IMR-90 (cell line): ENCODE data around the gene MTPN. TPM values are rescaled to one million over a fixed set of nuclear protein-coding genes. Genes with fewer than 3 reads are reported as not detected.

Experiments used
- ATAC-seq: fragments of 200-7000 bp; cut with Tn5 transposase; 2 replicates; pipeline ENCODE4 v1.9.1; 2020; ENCODE audit warnings: low read depth, mild to moderate bottlenecking, moderate library complexity
- BruUV-seq: library from RNA; stranded (reverse); fragments of 400-500 nt; replicated peaks from 2 replicates; lab custom pipeline; 2021; lab: Mats Ljungman, UMichigan
- CTCF ChIA-PET: fragments of 300-600 bp; formaldehyde crosslinking; extraction: SDS; loops from one replicate; lab custom pipeline; 2021; ENCODE audit warnings: antibody characterized with exemption; lab: Yijun Ruan, JAX
- POLR2A ChIA-PET: fragments of 300-600 bp; sonication (Branson Sonifier 250); formaldehyde crosslinking; loops from one replicate; lab custom pipeline; 2022; ENCODE audit warnings: antibody characterized with exemption; ENCODE audit not compliant: unreplicated experiment; lab: Charles Lee
- DNase-seq: peaks from one replicate; pipeline ENCODE4 v3.0.0; 2013
- H2AFZ ChIP-seq: replicated peaks from 2 replicates; pipeline ENCODE3; 2013; ENCODE audit warnings: low read length, mild to moderate bottlenecking; ENCODE audit not compliant: poor library complexity
- H2AK5ac ChIP-seq: 2 replicates; pipeline ENCODE4 v1.6.1; 2013; ENCODE audit warnings: low read depth, low read length, inconsistent platforms
- H2AK9ac ChIP-seq: replicated peaks from 2 replicates; pipeline ENCODE3; 2013; ENCODE audit warnings: mild to moderate bottlenecking, low read depth, low read length, moderate library complexity; ENCODE audit not compliant: poor library complexity
- H2BK120ac ChIP-seq: 2 replicates; pipeline ENCODE4 v1.6.1; 2013; ENCODE audit warnings: low read depth, low read length, inconsistent platforms
- H2BK15ac ChIP-seq: 3 replicates; pipeline ENCODE4 v1.6.1; 2013; ENCODE audit warnings: low read depth, low read length, inconsistent platforms
- H2BK20ac ChIP-seq: 2 replicates; pipeline ENCODE4 v1.6.1; 2013; ENCODE audit warnings: low read depth, mild to moderate bottlenecking, inconsistent platforms, low read length, moderate library complexity
- H2BK5ac ChIP-seq: 2 replicates; pipeline ENCODE4 v1.6.1; 2013; ENCODE audit warnings: mild to moderate bottlenecking, low read depth, low read length, inconsistent platforms; ENCODE audit not compliant: poor library complexity, severe bottlenecking
- H3K14ac ChIP-seq: replicated peaks from 2 replicates; pipeline ENCODE4 v1.6.1; 2013; ENCODE audit warnings: low read depth, low read length, inconsistent platforms
- H3K18ac ChIP-seq: 2 replicates; pipeline ENCODE4 v1.6.1; 2013; ENCODE audit warnings: low read depth, low read length, control low read depth
- H3K23ac ChIP-seq: 2 replicates; pipeline ENCODE4 v1.6.1; 2013; ENCODE audit warnings: low read depth, low read length, inconsistent platforms
- H3K27ac ChIP-seq: 2 replicates; pipeline ENCODE4 v1.5.1; 2013; ENCODE audit warnings: mild to moderate bottlenecking, control low read depth, low read length; ENCODE audit not compliant: insufficient read depth
- H3K27me3 ChIP-seq: 2 replicates; pipeline ENCODE4 v1.6.1; 2013; ENCODE audit warnings: low read length; ENCODE audit not compliant: control insufficient read depth, insufficient read depth
- H3K36me3 ChIP-seq: 2 replicates; pipeline ENCODE4 v1.6.1; 2013; ENCODE audit warnings: low read length, mixed read lengths; ENCODE audit not compliant: control insufficient read depth, insufficient read depth
- H3K4ac ChIP-seq: 2 replicates; pipeline ENCODE4 v1.6.1; 2013; ENCODE audit warnings: low read depth, low read length, inconsistent platforms
- H3K4me1 ChIP-seq: 2 replicates; pipeline ENCODE4 v1.6.1; 2013; ENCODE audit warnings: low read length, mixed read lengths; ENCODE audit not compliant: control insufficient read depth, insufficient read depth
- H3K4me2 ChIP-seq: 2 replicates; pipeline ENCODE4 v1.6.1; 2013; ENCODE audit warnings: low read depth, mild to moderate bottlenecking, control low read depth, low read length, moderate library complexity
- H3K4me3 ChIP-seq: 2 replicates; pipeline ENCODE4 v1.5.1; 2013; ENCODE audit warnings: low read depth, mild to moderate bottlenecking, control low read depth, low read length, moderate library complexity; ENCODE audit not compliant: insufficient read depth
- H3K56ac ChIP-seq: 2 replicates; pipeline ENCODE4 v1.6.1; 2013; ENCODE audit warnings: low read length, inconsistent platforms; ENCODE audit not compliant: insufficient read depth; ENCODE audit errors: extremely low read depth
- H3K79me1 ChIP-seq, 2 experiments: 2 replicates each; pipeline ENCODE4 v1.6.1; 2013; ENCODE audit warnings: low read length in 2 of 2, inconsistent platforms in 1 of 2, low read depth in 1 of 2
- H3K9ac ChIP-seq: 2 replicates; pipeline ENCODE4 v1.6.1; 2013; ENCODE audit warnings: low read depth, low read length, control low read depth
- H3K9me1 ChIP-seq: 2 replicates; pipeline ENCODE4 v1.6.1; 2013; ENCODE audit warnings: low read length, inconsistent platforms; ENCODE audit not compliant: insufficient read depth
- H3K9me3 ChIP-seq: 2 replicates; pipeline ENCODE4 v1.6.1; 2013; ENCODE audit warnings: low read length; ENCODE audit not compliant: control insufficient read depth, insufficient read depth
- H4K20me1 ChIP-seq: 2 replicates; pipeline ENCODE4 v1.6.1; 2013; ENCODE audit warnings: low read length, inconsistent platforms; ENCODE audit not compliant: insufficient read depth
- H4K5ac ChIP-seq: 2 replicates; pipeline ENCODE4 v1.6.1; 2013; ENCODE audit warnings: mild to moderate bottlenecking, low read depth, low read length, control low read depth
- H4K8ac ChIP-seq, 2 experiments: 2 replicates each; pipeline ENCODE4 v1.6.1; 2013; ENCODE audit warnings: low read depth in 2 of 2, low read length in 2 of 2, control low read depth in 1 of 2, inconsistent platforms in 1 of 2
- H4K91ac ChIP-seq: 2 replicates; pipeline ENCODE4 v1.6.1; 2013; ENCODE audit warnings: low read depth, low read length, inconsistent platforms; ENCODE audit not compliant: insufficient read depth
- BHLHE40 ChIP-seq: fragments of 150-350 bp; IDR thresholded peaks from 2 replicates; pipeline ENCODE4 v1.6.1; 2016; ENCODE audit warnings: mild to moderate bottlenecking, low read depth, low read length
- CEBPB ChIP-seq: IDR thresholded peaks from 2 replicates; pipeline ENCODE4 v1.6.1; 2012; ENCODE audit warnings: low read depth, low read length, improper control_type of control experiment
- CHD1 ChIP-seq: IDR thresholded peaks from 2 replicates; pipeline ENCODE4 v1.6.1; 2012; ENCODE audit warnings: low read depth, low read length, improper control_type of control experiment
- MAFK ChIP-seq: IDR thresholded peaks from 2 replicates; pipeline ENCODE4 v1.6.1; 2012; ENCODE audit warnings: low read depth, low read length, improper control_type of control experiment
- MAZ ChIP-seq: IDR thresholded peaks from 2 replicates; pipeline ENCODE4 v1.6.1; 2012; ENCODE audit warnings: low read depth, mild to moderate bottlenecking, low read length, improper control_type of control experiment, moderate library complexity, borderline replicate concordance
- MXI1 ChIP-seq: IDR thresholded peaks from 2 replicates; pipeline ENCODE4 v1.6.1; 2012; ENCODE audit warnings: low read depth, mild to moderate bottlenecking, low read length, moderate library complexity, borderline replicate concordance
- NFE2L2 ChIP-seq: fragments of 150-350 bp; IDR thresholded peaks from 2 replicates; pipeline ENCODE4 v1.6.1; 2016; ENCODE audit warnings: low read depth, mild to moderate bottlenecking, low read length
- POLR2A ChIP-seq: IDR thresholded peaks from 2 replicates; pipeline ENCODE4 v1.6.1; 2012; ENCODE audit warnings: mild to moderate bottlenecking, low read depth, low read length
- RAD21 ChIP-seq: IDR thresholded peaks from 2 replicates; pipeline ENCODE4 v1.6.1; 2012; ENCODE audit warnings: low read length, improper control_type of control experiment
- RCOR1 ChIP-seq: IDR thresholded peaks from 2 replicates; pipeline ENCODE4 v1.6.1; 2012; ENCODE audit warnings: mild to moderate bottlenecking, low read length, improper control_type of control experiment; ENCODE audit not compliant: insufficient replicate concordance
- SMC3 ChIP-seq: fragments of 150-350 bp; IDR thresholded peaks from 2 replicates; pipeline ENCODE4 v1.6.1; 2016; ENCODE audit warnings: low read depth, mild to moderate bottlenecking, antibody characterized with exemption, low read length, moderate library complexity
- WGBS, 2 experiments: methylation state at CpG; one replicate each; pipeline versions ENCODE4 v1.1.5 to v1.1.7; 2013; ENCODE audit warnings: missing lambda C conversion rate in 2 of 2; ENCODE audit not compliant: insufficient read length in 1 of 2; ENCODE audit errors: extremely low coverage in 2 of 2; 5-methylcytosine and 5-hydroxymethylcytosine counted together
- dilution Hi-C: fragments of 300-500 bp; cut with HindIII; formaldehyde crosslinking; loops from one replicate; pipeline ENCODE4 v1.14.3; 2018; ENCODE audit warnings: low sequenced_read_pairs; ENCODE audit not compliant: unreplicated experiment
- in situ Hi-C: fragments of 300-500 bp; cut with MboI; formaldehyde crosslinking; loops from 3 replicates; pipeline ENCODE4 v1.14.3; 2019; ENCODE audit warnings: low sequenced_read_pairs, inconsistent platforms, mixed read lengths
- intact Hi-C: fragments of 100-400 bp; cut with micrococcal nuclease; formaldehyde crosslinking; loops from 2 replicates; pipeline ENCODE4 v1.10.0; 2022
- polyA plus RNA-seq, 3 experiments: library from polyadenylated mRNA; depleted of rRNA; stranded (reverse); fragments of >200 nt; gene quantifications; 2 replicates each; pipeline ENCODE4 v1.2.3, GENCODE V29; 2012; ENCODE audit warnings: low replicate concordance in 1 of 3
- total RNA-seq: library from RNA; depleted of rRNA; stranded (reverse); fragments of >200 nt; gene quantifications from 2 replicates; pipeline ENCODE4 v1.2.3, GENCODE V29; 2012
- TF ChIP-seq, protein P1 (sequence below): fragments of 150-350 bp; IDR thresholded peaks from 2 replicates; pipeline ENCODE4 v1.6.1; 2016; ENCODE audit warnings: low read depth, mild to moderate bottlenecking, low read length, moderate library complexity, borderline replicate concordance
- TF ChIP-seq, protein P2 (sequence below): fragments of 150-350 bp; IDR thresholded peaks from 2 replicates; pipeline ENCODE4 v1.6.1; 2017; ENCODE audit warnings: mild to moderate bottlenecking, antibody characterized with exemption, low read length, low read depth
- TF ChIP-seq, protein P3 (sequence below): conservative IDR thresholded peaks from 2 replicates; pipeline ENCODE4 v1.5.1; 2012; ENCODE audit warnings: mild to moderate bottlenecking, low read depth, low read length, improper control_type of control experiment

Gene MTPN
- total and polyA plus RNA-seq, 2 of the 4 experiments (the other 2 are of a cell fraction): 58.8 to 94.4 TPM

DNA sequence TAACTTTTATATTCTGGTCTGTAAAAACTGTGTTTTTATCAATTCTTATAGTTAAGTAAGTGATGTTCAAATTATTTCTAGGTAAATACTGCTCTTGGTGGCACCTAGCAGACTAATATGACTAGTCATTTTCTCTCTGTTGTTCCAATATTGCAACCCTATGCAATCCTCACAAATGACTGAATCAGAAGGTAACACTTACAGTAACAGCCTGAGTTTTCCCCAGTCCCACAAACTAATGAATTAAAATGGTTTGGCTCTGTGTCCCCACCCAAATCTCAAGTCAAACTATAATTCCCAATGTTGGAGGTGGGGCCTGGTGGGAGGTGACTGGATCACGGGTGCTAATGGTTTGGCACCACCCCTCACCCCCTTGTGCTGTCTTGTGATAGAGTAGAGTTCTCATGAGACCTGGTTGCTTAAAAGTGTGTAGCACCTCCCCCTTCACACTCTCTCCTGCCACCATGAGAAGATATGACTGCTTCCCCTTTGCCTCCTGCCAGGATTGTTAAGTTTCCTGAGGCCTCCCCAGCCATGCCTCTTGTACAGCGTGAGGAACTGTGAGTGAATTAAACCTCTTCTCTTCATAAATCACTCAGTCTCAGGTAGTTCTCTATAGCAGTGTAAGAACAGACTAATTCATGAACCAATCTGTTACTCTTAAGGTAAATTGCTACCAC, 43.5 kb downstream of the MTPN start:
- TF ChIP-seq MAZ (no peak), CEBPB (no peak), RCOR1 (no peak), BHLHE40 (no peak), POLR2A (no peak), MAFK (no peak), MXI1 (no peak), SMC3 (no peak), NFE2L2 (no peak), RAD21 (no peak), CHD1 (no peak)
- TF ChIP-seq, protein P1, sequence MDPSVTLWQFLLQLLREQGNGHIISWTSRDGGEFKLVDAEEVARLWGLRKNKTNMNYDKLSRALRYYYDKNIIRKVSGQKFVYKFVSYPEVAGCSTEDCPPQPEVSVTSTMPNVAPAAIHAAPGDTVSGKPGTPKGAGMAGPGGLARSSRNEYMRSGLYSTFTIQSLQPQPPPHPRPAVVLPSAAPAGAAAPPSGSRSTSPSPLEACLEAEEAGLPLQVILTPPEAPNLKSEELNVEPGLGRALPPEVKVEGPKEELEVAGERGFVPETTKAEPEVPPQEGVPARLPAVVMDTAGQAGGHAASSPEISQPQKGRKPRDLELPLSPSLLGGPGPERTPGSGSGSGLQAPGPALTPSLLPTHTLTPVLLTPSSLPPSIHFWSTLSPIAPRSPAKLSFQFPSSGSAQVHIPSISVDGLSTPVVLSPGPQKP: no peak
- TF ChIP-seq, protein P2, sequence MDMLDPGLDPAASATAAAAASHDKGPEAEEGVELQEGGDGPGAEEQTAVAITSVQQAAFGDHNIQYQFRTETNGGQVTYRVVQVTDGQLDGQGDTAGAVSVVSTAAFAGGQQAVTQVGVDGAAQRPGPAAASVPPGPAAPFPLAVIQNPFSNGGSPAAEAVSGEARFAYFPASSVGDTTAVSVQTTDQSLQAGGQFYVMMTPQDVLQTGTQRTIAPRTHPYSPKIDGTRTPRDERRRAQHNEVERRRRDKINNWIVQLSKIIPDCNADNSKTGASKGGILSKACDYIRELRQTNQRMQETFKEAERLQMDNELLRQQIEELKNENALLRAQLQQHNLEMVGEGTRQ: no peak
- TF ChIP-seq, protein P3, sequence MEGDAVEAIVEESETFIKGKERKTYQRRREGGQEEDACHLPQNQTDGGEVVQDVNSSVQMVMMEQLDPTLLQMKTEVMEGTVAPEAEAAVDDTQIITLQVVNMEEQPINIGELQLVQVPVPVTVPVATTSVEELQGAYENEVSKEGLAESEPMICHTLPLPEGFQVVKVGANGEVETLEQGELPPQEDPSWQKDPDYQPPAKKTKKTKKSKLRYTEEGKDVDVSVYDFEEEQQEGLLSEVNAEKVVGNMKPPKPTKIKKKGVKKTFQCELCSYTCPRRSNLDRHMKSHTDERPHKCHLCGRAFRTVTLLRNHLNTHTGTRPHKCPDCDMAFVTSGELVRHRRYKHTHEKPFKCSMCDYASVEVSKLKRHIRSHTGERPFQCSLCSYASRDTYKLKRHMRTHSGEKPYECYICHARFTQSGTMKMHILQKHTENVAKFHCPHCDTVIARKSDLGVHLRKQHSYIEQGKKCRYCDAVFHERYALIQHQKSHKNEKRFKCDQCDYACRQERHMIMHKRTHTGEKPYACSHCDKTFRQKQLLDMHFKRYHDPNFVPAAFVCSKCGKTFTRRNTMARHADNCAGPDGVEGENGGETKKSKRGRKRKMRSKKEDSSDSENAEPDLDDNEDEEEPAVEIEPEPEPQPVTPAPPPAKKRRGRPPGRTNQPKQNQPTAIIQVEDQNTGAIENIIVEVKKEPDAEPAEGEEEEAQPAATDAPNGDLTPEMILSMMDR: no peak
- BruUV-seq: no TSS peak

More for the DNA sequence above, 43.5 kb downstream of the MTPN start:
- Histone ChIP-seq H2AK5ac (no peak overlapping the region), H2AFZ (no peak overlapping the region), H3K79me1 (peaks cover 17 to 64% of the 10 kb centered on the region in 2 experiments), H2AK9ac (no peak overlapping the region), H2BK5ac (no peak overlapping the region), H4K91ac (no peak overlapping the region), H3K14ac (no peak overlapping the region), H3K36me3 (no peaks in the 10 kb centered on the region), H4K5ac (no peak overlapping the region), H3K27me3 (no peaks in the 10 kb centered on the region), H2BK20ac (no peak overlapping the region), H4K8ac (no peak overlapping the region), H3K4me3 (no peak overlapping the region), H2BK15ac (no peak overlapping the region), H3K9ac (no peak overlapping the region), H3K4me2 (no peak overlapping the region), H3K23ac (no peak overlapping the region), H3K18ac (no peak overlapping the region), H3K27ac (no peak overlapping the region), H3K9me1 (peaks cover 14% of the 10 kb centered on the region), H4K20me1 (peaks cover 46% of the 10 kb centered on the region), H3K9me3 (no peaks in the 10 kb centered on the region), H3K4ac (no peak overlapping the region), H3K56ac (no peak overlapping the region), H2BK120ac (no peak overlapping the region), H3K4me1 (peaks cover 14% of the 10 kb centered on the region)
- ATAC-seq: no peak
- dilution Hi-C loops: no loop called here
- ChIA-PET CTCF (interaction anchor here (0.6 kb wide), 1 partner anchor 1469 kb away, joined by 6 read pairs; no protein-coding TSS in a partner anchor), POLR2A (no interaction called here)
- in situ Hi-C loops: no loop called here
- intact Hi-C loops: no loop called here
- no CpG with 5 or more reads among the region's 2 CpGs for WGBS, 2 experiments
- no peak for DNase-seq
